Naive thymus-derived CD4-positive, alpha-beta T cell (primary cell): ENCODE data around the gene KCTD10. TPM values are rescaled to one million over a fixed set of nuclear protein-coding genes. Genes with fewer than 3 reads are reported as not detected.

Experiments used
- ATAC-seq: fragments of 150-1000 bp; cut with Tn5 transposase; 2 replicates; pipeline ENCODE4 v1.10.0; 2021; ENCODE audit warnings: mild to moderate bottlenecking, moderate library complexity
- CTCF ChIA-PET: fragments of 350-600 bp; sonication (Branson Sonifier 250); formaldehyde crosslinking; loops from one replicate; lab custom pipeline; 2021; ENCODE audit warnings: antibody characterized with exemption; lab: Charles Lee
- POLR2A ChIA-PET: fragments of 350-600 bp; sonication (Branson Sonifier 250); formaldehyde crosslinking; loops from one replicate; lab custom pipeline; 2021; ENCODE audit warnings: antibody characterized with exemption, inconsistent platforms; lab: Charles Lee
- DNase-seq, 9 donors: peaks; one replicate each; pipeline versions ENCODE4 v3.0.0 to v3.0.0-alpha.2; 2020 to 2022; ENCODE audit warnings: mixed read lengths in 1 of 9
- H3K27ac ChIP-seq: one replicate; pipeline ENCODE4 v1.7.0; 2013; ENCODE audit warnings: mild to moderate bottlenecking, low read depth, low read length, moderate library complexity
- H3K27me3 ChIP-seq, 2 donors: one replicate each; pipeline ENCODE4 v1.7.0; 2013; ENCODE audit warnings: low read length in 2 of 2, mild to moderate bottlenecking in 2 of 2, moderate library complexity in 2 of 2; ENCODE audit not compliant: control insufficient read depth in 2 of 2, insufficient read depth in 2 of 2
- H3K36me3 ChIP-seq, 3 experiments: 1 replicate in 2 of 3; 2 replicates in 1 of 3; pipeline ENCODE4 v1.7.0; 2013; ENCODE audit warnings: low read length in 3 of 3, mild to moderate bottlenecking in 3 of 3, moderate library complexity in 1 of 3; ENCODE audit not compliant: insufficient read depth in 3 of 3, control insufficient read depth in 2 of 3
- H3K4me1 ChIP-seq, 2 donors: one replicate each; pipeline ENCODE4 v1.7.0; 2013; ENCODE audit warnings: low read length in 2 of 2, mild to moderate bottlenecking in 2 of 2, moderate library complexity in 1 of 2; ENCODE audit not compliant: control insufficient read depth in 2 of 2, insufficient read depth in 2 of 2
- H3K4me3 ChIP-seq: 2 replicates; pipeline ENCODE4 v1.7.0; 2013; ENCODE audit warnings: mild to moderate bottlenecking, low read length
- H3K9me3 ChIP-seq, 3 experiments: 1 replicate in 2 of 3; 2 replicates in 1 of 3; pipeline ENCODE4 v1.7.0; 2013; ENCODE audit warnings: low read length in 3 of 3; ENCODE audit not compliant: control insufficient read depth in 2 of 3
- H3K27ac Mint-ChIP-seq, 9 donors: one replicate each; pipeline ENCODE4 v1.8.0; 2020 to 2022; ENCODE audit warnings: mixed read lengths in 9 of 9, mild to moderate bottlenecking in 8 of 9, moderate library complexity in 5 of 9, inconsistent platforms in 2 of 9
- H3K27me3 Mint-ChIP-seq, 5 donors: one replicate each; pipeline ENCODE4 v1.8.0; 2021 to 2022; ENCODE audit warnings: mixed read lengths in 5 of 5, mild to moderate bottlenecking in 1 of 5
- H3K36me3 Mint-ChIP-seq, 5 donors: one replicate each; pipeline ENCODE4 v1.8.0; 2020 to 2022; ENCODE audit warnings: mixed read lengths in 5 of 5, mild to moderate bottlenecking in 3 of 5, inconsistent platforms in 1 of 5
- H3K4me1 Mint-ChIP-seq, 7 donors: one replicate each; pipeline ENCODE4 v1.8.0; 2020 to 2022; ENCODE audit warnings: mixed read lengths in 7 of 7, mild to moderate bottlenecking in 3 of 7, inconsistent platforms in 1 of 7
- H3K4me3 Mint-ChIP-seq, 10 donors: one replicate each; pipeline ENCODE4 v1.8.0; 2020 to 2022; ENCODE audit warnings: mild to moderate bottlenecking in 10 of 10, mixed read lengths in 10 of 10, moderate library complexity in 6 of 10, inconsistent platforms in 2 of 10
- H3K9me3 Mint-ChIP-seq, 11 donors: one replicate each; pipeline ENCODE4 v1.8.0; 2020 to 2022; ENCODE audit warnings: mixed read lengths in 11 of 11, mild to moderate bottlenecking in 4 of 11, inconsistent platforms in 1 of 11, moderate library complexity in 1 of 11
- intact Hi-C, 2 donors: fragments of 100-400 bp; cut with micrococcal nuclease; formaldehyde crosslinking; loops; one replicate each; pipeline ENCODE4 v1.15.1; 2023
- polyA plus RNA-seq, 2 donors: library from polyadenylated mRNA; unstranded; fragments of 300-500 nt; fragmentation: Illumina TruSeq; gene quantifications; one replicate each; pipeline ENCODE4 v1.2.3, GENCODE V29; 2021
- total RNA-seq, 6 experiments: library from RNA in 5 of 6; stranded (reverse) in 5 of 6; gene quantifications; 1 replicate in 5 of 6; 2 replicates in 1 of 6; pipeline ENCODE4 v1.2.3 and lab custom pipeline; 2021 to 2026

The KCTD10 gene
- total and polyA plus RNA-seq, 7 experiments from 2014 or later: 15.4 to 41.1 (median 28.7) TPM

- no peaks in the 10 kb centered on the region for H3K27me3 Mint-ChIP-seq
Observed at GRCh38 chr12:109435428-109436187, 41.5 kb downstream of the KCTD10 start.

GRCh38 chr12:109434582-109434981 is 42.5 kb downstream of the KCTD10 start:
- Histone ChIP-seq H3K36me3 (no peaks in the 10 kb centered on the region), H3K27me3 (no peaks in the 10 kb centered on the region), H3K9me3 (no peaks in the 10 kb centered on the region), H3K27ac (no peak overlapping the region), H3K4me3 (no peak overlapping the region), H3K4me1 (peaks cover 4 to 7% of the 10 kb centered on the region in 2 donors)
- intact Hi-C loops: loop anchor here in 1 of 2 donors (5.0 kb wide), 1 partner anchor 43 kb away; the partner anchor contains the start of genes KCTD10 and UBE3B
- no peak for DNase-seq
- H3K27me3 Mint-ChIP-seq: no peaks in the 10 kb centered on the region
- H3K9me3 Mint-ChIP-seq: no peaks in the 10 kb centered on the region
- peak overlapping the region in 2 of 9 donors; percentile 24 to 75 for H3K27ac Mint-ChIP-seq
- ChIA-PET CTCF (no interaction called here), POLR2A (no interaction called here)
- no peak overlapping the region for H3K4me3 Mint-ChIP-seq
- no peak for ATAC-seq
- peaks cover 7 to 14% (median 12%) of the 10 kb centered on the region in 7 donors for H3K4me1 Mint-ChIP-seq
- H3K36me3 Mint-ChIP-seq: no peaks in the 10 kb centered on the region

More at GRCh38 chr12:109435428-109436187, 41.5 kb downstream of the KCTD10 start:
- CTCF ChIA-PET: no interaction called here
- Mint-ChIP-seq H3K36me3 (no peaks in the 10 kb centered on the region), H3K9me3 (no peaks in the 10 kb centered on the region), H3K27ac (no peak overlapping the region), H3K4me3 (no peak overlapping the region), H3K4me1 (peaks cover 7 to 14% (median 12%) of the 10 kb centered on the region in 7 donors)
- no peaks in the 10 kb centered on the region for H3K27me3 ChIP-seq
- peaks cover 4 to 7% of the 10 kb centered on the region in 2 donors for H3K4me1 ChIP-seq
- H3K27ac ChIP-seq: no peak overlapping the region
- H3K9me3 ChIP-seq: no peaks in the 10 kb centered on the region
- H3K4me3 ChIP-seq: no peak overlapping the region
- POLR2A ChIA-PET: no interaction called here
- H3K36me3 ChIP-seq: no peaks in the 10 kb centered on the region
- DNase-seq (no peak), ATAC-seq (no peak)
- intact Hi-C loops: no loop called here

GRCh38 chr12:109433618-109434017 is 43.5 kb downstream of the KCTD10 start:
- Histone ChIP-seq H3K27me3 (no peaks in the 10 kb centered on the region), H3K36me3 (no peaks in the 10 kb centered on the region), H3K4me3 (no peak overlapping the region), H3K4me1 (peaks cover 4 to 7% of the 10 kb centered on the region in 2 donors), H3K9me3 (no peaks in the 10 kb centered on the region), H3K27ac (no peak overlapping the region)
- no peak for ATAC-seq
- POLR2A ChIA-PET: interaction anchor here (0.9 kb wide), 1 partner anchor 44 kb away, joined by 3 read pairs; the partner anchor contains the start of genes KCTD10 and UBE3B
- H3K27me3 Mint-ChIP-seq: no peaks in the 10 kb centered on the region
- peaks cover 7 to 14% (median 12%) of the 10 kb centered on the region in 7 donors for H3K4me1 Mint-ChIP-seq
- H3K4me3 Mint-ChIP-seq: peak overlapping the region in 2 of 10 donors; percentile 59 to 63
- intact Hi-C loops: loop anchor here (2.0 to 5.0 kb wide), 2 partner anchors 43 to 44 kb away; partner anchors contain the start of genes KCTD10 (in 2 of the 2) and UBE3B (in 2 of the 2)
- CTCF ChIA-PET: interaction anchor here (0.7 to 1.3 kb wide), 10 partner anchors 10 to 412 kb away, joined by 3 to 5 read pairs (median 4); no protein-coding TSS in a partner anchor
- no peak for DNase-seq
- no peaks in the 10 kb centered on the region for H3K9me3 Mint-ChIP-seq
- H3K27ac Mint-ChIP-seq: peak overlapping the region in 7 of 9 donors; percentile 53 to 93 (median 85)
- H3K36me3 Mint-ChIP-seq: no peaks in the 10 kb centered on the region

- POLR2A ChIA-PET: interaction anchor here (0.9 kb wide), 1 partner anchor 44 kb away, joined by 3 read pairs; the partner anchor contains the start of genes KCTD10 and UBE3B
Observed at GRCh38 chr12:109432842-109433304, 44.2 kb downstream of the KCTD10 start.

GRCh38 chr12:109432431-109432830 is 44.7 kb downstream of the KCTD10 start:
- H3K27me3 ChIP-seq: no peaks in the 10 kb centered on the region
- peaks cover 7 to 14% (median 12%) of the 10 kb centered on the region in 7 donors for H3K4me1 Mint-ChIP-seq
- no peaks in the 10 kb centered on the region for H3K9me3 Mint-ChIP-seq
- POLR2A ChIA-PET: no interaction called here
- peaks cover 4 to 7% of the 10 kb centered on the region in 2 donors for H3K4me1 ChIP-seq
- H3K36me3 Mint-ChIP-seq: no peaks in the 10 kb centered on the region
- CTCF ChIA-PET: interaction anchor here (0.9 to 1.3 kb wide), 5 partner anchors 9 to 413 kb away, joined by 3 to 5 read pairs (median 4); no protein-coding TSS in a partner anchor
- no peak overlapping the region for H3K27ac ChIP-seq
- ATAC-seq (no peak), DNase-seq (no peak)
- H3K27me3 Mint-ChIP-seq: no peaks in the 10 kb centered on the region
- H3K36me3 ChIP-seq: no peaks in the 10 kb centered on the region
- peak overlapping the region in 6 of 9 donors; percentile 53 to 93 (median 86) for H3K27ac Mint-ChIP-seq
- no peaks in the 10 kb centered on the region for H3K9me3 ChIP-seq
- H3K4me3 ChIP-seq: no peak overlapping the region
- intact Hi-C loops: loop anchor here (1.0 to 5.0 kb wide), 3 partner anchors 44 to 343 kb away; partner anchors contain the start of genes KCTD10 (in 2 of the 2) and UBE3B (in 2 of the 2)
- H3K4me3 Mint-ChIP-seq: peak overlapping the region in 4 of 10 donors; percentile 59 to 72 (median 64)

More at GRCh38 chr12:109432842-109433304, 44.2 kb downstream of the KCTD10 start:
- Histone ChIP-seq H3K4me3 (peak overlapping the region; percentile 34), H3K4me1 (peaks cover 4 to 7% of the 10 kb centered on the region in 2 donors), H3K9me3 (no peaks in the 10 kb centered on the region), H3K27me3 (no peaks in the 10 kb centered on the region), H3K36me3 (no peaks in the 10 kb centered on the region), H3K27ac (peak overlapping the region; percentile 30)
- H3K4me1 Mint-ChIP-seq: peaks cover 7 to 14% (median 12%) of the 10 kb centered on the region in 7 donors
- H3K27ac Mint-ChIP-seq: peak overlapping the region; percentile 34 to 93 (median 85)
- ATAC-seq (peak; percentile 76), DNase-seq (peak; percentile 45 to 78 (median 71))
- H3K36me3 Mint-ChIP-seq: no peaks in the 10 kb centered on the region
- no peaks in the 10 kb centered on the region for H3K9me3 Mint-ChIP-seq
- CTCF ChIA-PET: interaction anchor here (0.7 to 1.3 kb wide), 10 partner anchors 10 to 413 kb away, joined by 3 to 5 read pairs (median 4); no protein-coding TSS in a partner anchor
- intact Hi-C loops: loop anchor here (1.0 to 5.0 kb wide), 3 partner anchors 44 to 342 kb away; partner anchors contain the start of genes KCTD10 (in 2 of the 2) and UBE3B (in 2 of the 2)
- peak overlapping the region in 8 of 10 donors; percentile 25 to 72 (median 61) for H3K4me3 Mint-ChIP-seq
- H3K27me3 Mint-ChIP-seq: no peaks in the 10 kb centered on the region

- H3K4me3 ChIP-seq: no peak overlapping the region
- intact Hi-C loops: loop anchor here in 1 of 2 donors (5.0 kb wide), 1 partner anchor 47 kb away; the partner anchor contains the start of genes KCTD10 and UBE3B
- CTCF ChIA-PET: interaction anchor here (0.9 to 1.2 kb wide), 2 partner anchors 33 to 167 kb away, joined by 3 to 4 read pairs; no protein-coding TSS in a partner anchor
- Mint-ChIP-seq H3K4me1 (peaks cover 7 to 14% (median 12%) of the 10 kb centered on the region in 7 donors), H3K4me3 (no peak overlapping the region), H3K27me3 (peaks cover 0 to 8% (median 3%) of the 10 kb centered on the region in 5 donors), H3K27ac (no peak overlapping the region), H3K36me3 (no peaks in the 10 kb centered on the region), H3K9me3 (no peaks in the 10 kb centered on the region)
- DNase-seq (no peak), ATAC-seq (no peak)
- no peaks in the 10 kb centered on the region for H3K36me3 ChIP-seq
- H3K4me1 ChIP-seq: peaks cover 4 to 7% of the 10 kb centered on the region in 2 donors
- no peaks in the 10 kb centered on the region for H3K27me3 ChIP-seq
- no peaks in the 10 kb centered on the region for H3K9me3 ChIP-seq
- no peak overlapping the region for H3K27ac ChIP-seq
- POLR2A ChIA-PET: no interaction called here
Observed at GRCh38 chr12:109430244-109430643, 46.9 kb downstream of the KCTD10 start.
